Muscle of arm (tissue), 14 donors: Measurements from ENCODE around the gene RALA. TPM values are rescaled to one million over a fixed set of nuclear protein-coding genes. Genes with fewer than 3 reads are reported as not detected.
A peak's percentile ranks its signal among the peaks of the same experiment; 100 is the strongest.

Source experiments
- DNase-seq: peaks from one replicate; pipeline ENCODE4 v3.0.0-alpha.2; 2013
- long read RNA-seq, 11 donors: transcript quantifications; one replicate each; lab custom pipeline, GENCODE V29; 2026
- polyA plus RNA-seq, 12 donors: library from polyadenylated mRNA; unstranded; fragments of 120-200 nt; gene quantifications; one replicate each; pipeline ENCODE4 v1.2.1, GENCODE V29; 2013; ENCODE audit not compliant: insufficient read length in 12 of 12

Gene RALA
- polyA plus RNA-seq: 10 to 100 TPM in 11 of 12 donors, not detected in 1; 45.6 to 86.8 (median 62.0) TPM
- long read RNA-seq, donor 1, transcript RALA-201 (5 exons, 2,880 nt): major isoform, 34 of 146 reads
- long read RNA-seq, donor 1, partial matches to known transcripts: 111 of 146 reads
- long read RNA-seq, donor 1, other reads (novel, unspliced or antisense): 0 of 146 reads
- long read RNA-seq, donor 2, transcript RALA-201 (5 exons, 2,880 nt): major isoform, 31 of 57 reads
- long read RNA-seq, donor 2, partial matches to known transcripts: 26 of 57 reads
- long read RNA-seq, donor 2, other reads (novel, unspliced or antisense): 0 of 57 reads
- long read RNA-seq, donor 3, transcript RALA-201 (5 exons, 2,880 nt): major isoform, 10 of 42 reads
- long read RNA-seq, donor 3, partial matches to known transcripts: 32 of 42 reads
- long read RNA-seq, donor 3, other reads (novel, unspliced or antisense): 0 of 42 reads
- long read RNA-seq, donor 4, transcript RALA-201 (5 exons, 2,880 nt): major isoform, 11 of 17 reads
- long read RNA-seq, donor 4, partial matches to known transcripts: 6 of 17 reads
- long read RNA-seq, donor 4, other reads (novel, unspliced or antisense): 0 of 17 reads
- long read RNA-seq, donor 5, transcript RALA-201 (5 exons, 2,880 nt): major isoform, 46 of 135 reads
- long read RNA-seq, donor 5, partial matches to known transcripts: 89 of 135 reads
- long read RNA-seq, donor 5, other reads (novel, unspliced or antisense): 0 of 135 reads
- long read RNA-seq, donor 6, transcript RALA-201 (5 exons, 2,880 nt): major isoform, 18 of 34 reads
- long read RNA-seq, donor 6, partial matches to known transcripts: 16 of 34 reads
- long read RNA-seq, donor 6, other reads (novel, unspliced or antisense): 0 of 34 reads
- long read RNA-seq, donor 7, transcript RALA-201 (5 exons, 2,880 nt): major isoform, 12 of 20 reads
- long read RNA-seq, donor 7, partial matches to known transcripts: 8 of 20 reads
- long read RNA-seq, donor 7, other reads (novel, unspliced or antisense): 0 of 20 reads
- long read RNA-seq, donor 8, transcript RALA-201 (5 exons, 2,880 nt): major isoform, 42 of 111 reads
- long read RNA-seq, donor 8, partial matches to known transcripts: 69 of 111 reads
- long read RNA-seq, donor 8, other reads (novel, unspliced or antisense): 0 of 111 reads
- long read RNA-seq, donor 9, transcript RALA-201 (5 exons, 2,880 nt): major isoform, 15 of 67 reads
- long read RNA-seq, donor 9, partial matches to known transcripts: 51 of 67 reads
- long read RNA-seq, donor 9, other reads (novel, unspliced or antisense): 0 of 67 reads
- long read RNA-seq, donor 10, transcript RALA-201 (5 exons, 2,880 nt): major isoform, 19 of 82 reads
- long read RNA-seq, donor 10, partial matches to known transcripts: 63 of 82 reads
- long read RNA-seq, donor 10, other reads (novel, unspliced or antisense): 0 of 82 reads
- long read RNA-seq, donor 11, transcript RALA-201 (5 exons, 2,880 nt): major isoform, 39 of 139 reads
- long read RNA-seq, donor 11, partial matches to known transcripts: 99 of 139 reads
- long read RNA-seq, donor 11, other reads (novel, unspliced or antisense): 0 of 139 reads

GRCh38 chr7:39623047-39623731 is at the start of gene RALA:
RALA (plus strand) TSS chr7:39623572; CDS start chr7:39686668, 63,096 bp downstream.
- peak; percentile 95 for DNase-seq

GRCh38 chr7:39574673-39575349 is 48.6 kb upstream of the RALA start:
- DNase-seq: no peak

GRCh38 chr7:39577229-39577874 is 46.0 kb upstream of the RALA start:
- no peak for DNase-seq

- DNase-seq: peak; percentile 93
These were observed 43.1 kb upstream of the RALA start for GRCh38 chr7:39580149-39580874.

- DNase-seq: no peak
These were observed 40.8 kb upstream of the RALA start for GRCh38 chr7:39582536-39582935.

GRCh38 chr7:39583539-39583938 is 39.8 kb upstream of the RALA start:
- no peak for DNase-seq

- DNase-seq: no peak
These were observed 36.0 kb upstream of the RALA start for GRCh38 chr7:39587393-39587792.

GRCh38 chr7:39588416-39588815 is 35.0 kb upstream of the RALA start:
- DNase-seq: no peak

GRCh38 chr7:39589323-39590111 is 33.9 kb upstream of the RALA start:
- peak; percentile 35 for DNase-seq

GRCh38 chr7:39592586-39592985 is 30.8 kb upstream of the RALA start:
- DNase-seq: no peak

- DNase-seq: peak; percentile 55
These were observed 28.3 kb upstream of the RALA start for GRCh38 chr7:39594988-39595620.

- no peak for DNase-seq
These were observed 21.0 kb upstream of the RALA start for GRCh38 chr7:39602351-39602750.

- DNase-seq: no peak
These were observed 19.4 kb upstream of the RALA start for GRCh38 chr7:39603924-39604323.

- no peak for DNase-seq
These were observed 18.3 kb upstream of the RALA start for GRCh38 chr7:39605087-39605486.

GRCh38 chr7:39606352-39606751 is 17.0 kb upstream of the RALA start:
- no peak for DNase-seq

GRCh38 chr7:39606941-39607340 is 16.4 kb upstream of the RALA start:
- no peak for DNase-seq

- no peak for DNase-seq
These were observed 15.5 kb upstream of the RALA start for GRCh38 chr7:39607865-39608264.
